GM21367 (cell line): ENCODE measurements around the gene CDC16.
A peak's percentile ranks its signal among the peaks of the same experiment; 100 is the strongest.
"Not testable (repeated sequence)": the region's sequence is repeated elsewhere in the genome, so short reads cannot be mapped to it uniquely, and the experiment has no call there.

Experiments
- ATAC-seq: cut with Tn5 transposase; IDR thresholded peaks from one replicate; pipeline ENCODE4 v1.9.1; 2021; ENCODE audit not compliant: unreplicated experiment

The CDC16 gene

DNA sequence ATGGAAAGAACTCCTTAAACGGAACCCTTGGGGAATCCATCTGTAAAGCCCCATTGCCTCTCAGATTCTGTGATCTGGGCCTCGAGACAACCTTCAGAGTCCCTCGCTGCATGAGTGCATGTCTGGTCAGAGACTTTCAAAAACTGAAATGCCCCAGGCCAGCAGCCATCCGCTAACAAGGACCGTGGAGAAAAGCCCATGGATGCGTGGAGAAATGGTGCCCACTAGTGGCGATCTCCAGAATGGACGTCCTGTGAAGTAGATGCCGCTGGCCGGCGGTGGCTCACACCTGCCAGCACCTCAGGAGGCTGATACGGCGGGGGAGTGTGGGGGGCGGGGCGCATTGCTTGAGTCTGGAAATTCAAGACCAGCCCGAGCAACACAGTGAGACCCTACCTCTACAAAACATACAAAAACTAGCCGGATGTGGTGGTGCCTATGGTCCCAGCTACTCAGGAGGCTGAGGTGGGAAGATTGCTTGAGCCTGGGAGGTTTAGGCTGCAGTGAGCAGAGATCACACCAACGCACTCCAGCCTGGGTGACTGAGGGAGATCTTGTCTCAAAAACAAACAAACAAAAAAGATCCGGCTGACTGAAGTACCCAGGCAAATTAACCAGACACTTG is 7.9 kb upstream of the CDC16 start:
- peak; percentile 70 for ATAC-seq

DNA sequence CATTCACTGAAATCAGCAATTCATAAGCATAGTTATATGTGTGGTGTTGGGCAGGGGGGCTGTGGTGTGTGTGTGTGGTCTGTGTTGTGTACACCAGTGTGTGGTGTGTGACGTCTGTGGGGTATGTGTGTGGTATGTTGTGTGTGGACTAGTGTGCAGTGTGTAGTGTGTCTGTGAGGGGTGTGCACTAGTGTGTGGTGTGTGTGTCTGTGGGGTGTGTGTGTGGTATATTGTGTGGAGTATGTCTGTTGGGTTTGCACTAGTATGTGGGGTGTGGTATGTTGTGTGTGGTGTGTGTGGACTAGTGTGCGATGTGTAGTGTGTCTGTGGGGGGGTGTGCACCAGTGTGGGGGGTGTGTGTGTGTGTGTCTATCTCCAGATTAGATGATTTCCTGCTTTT is 7.2 kb upstream of the CDC16 start:
- ATAC-seq, result no peak

- ATAC-seq, result no peak
Observed at GRCh38 chr13:114228176-114228575, 6.5 kb upstream of the CDC16 start.

- ATAC-seq, result no peak
Observed at GRCh38 chr13:114229506-114229905, 5.2 kb upstream of the CDC16 start.

DNA sequence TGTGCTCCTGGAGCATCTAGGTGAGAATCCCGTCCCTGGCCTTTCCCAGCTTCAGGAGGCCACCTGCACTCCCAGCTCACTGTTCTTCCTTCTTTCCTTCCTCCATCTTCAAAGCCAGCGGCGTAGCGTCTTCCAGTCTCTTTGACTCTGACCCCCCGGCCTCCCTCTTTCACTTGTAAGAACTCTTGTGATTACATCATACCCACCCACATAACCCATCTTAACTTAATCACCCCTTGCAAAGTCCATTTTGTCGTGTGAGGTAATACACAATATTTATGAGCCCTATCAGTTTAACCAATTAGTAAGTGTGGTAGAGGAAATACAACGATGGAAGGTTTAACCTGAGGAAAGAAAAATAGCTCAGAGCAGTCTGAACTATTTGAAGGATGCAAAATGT is 4.6 kb upstream of the CDC16 start:
- no peak for ATAC-seq

DNA sequence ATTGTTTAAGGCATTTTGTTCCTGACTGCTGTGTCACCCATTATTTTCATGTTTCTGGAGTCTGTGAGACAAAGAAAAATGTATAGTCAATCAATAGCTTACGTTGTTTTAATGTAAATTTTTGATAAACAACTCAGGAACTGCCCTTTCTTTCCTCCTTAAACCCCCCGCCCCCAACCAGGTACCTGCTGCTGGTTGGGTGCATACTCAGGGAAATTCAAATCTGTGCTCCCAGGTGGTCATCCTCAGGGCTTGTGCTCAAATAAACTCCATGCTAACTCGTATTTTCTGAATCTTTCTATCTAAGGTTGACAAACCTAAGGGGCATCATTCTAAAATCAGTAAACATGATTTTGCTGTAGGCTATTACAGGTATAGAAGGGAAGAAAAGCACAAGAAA is 4.1 kb upstream of the CDC16 start:
- no peak for ATAC-seq

GRCh38 chr13:114231886-114232285 is 2.8 kb upstream of the CDC16 start:
- ATAC-seq, result no peak

GRCh38 chr13:114234266-114234644 is 442 bp upstream of the CDC16 start:
- no peak for ATAC-seq

GRCh38 chr13:114235697-114236096 is 1.0 kb downstream of the CDC16 start:
- no peak for ATAC-seq

DNA sequence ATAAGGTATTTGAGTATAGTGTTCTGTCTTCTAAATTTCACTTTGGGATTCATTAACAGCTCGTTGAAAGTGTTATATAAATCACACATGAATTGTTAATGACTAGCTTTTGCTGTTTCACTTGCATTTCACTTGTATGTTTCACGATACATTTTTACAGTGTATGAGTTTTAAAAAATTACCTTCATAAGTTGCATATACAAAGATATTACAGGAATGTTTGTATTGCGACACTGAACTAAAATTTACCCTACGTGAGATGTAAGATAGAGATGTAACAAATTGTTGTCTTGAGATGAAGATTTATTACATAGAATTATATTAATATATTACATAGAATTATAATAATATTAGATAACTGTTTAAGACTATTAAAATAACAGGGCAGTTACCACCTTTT is 1.5 kb downstream of the CDC16 start:
- ATAC-seq, result no peak

DNA sequence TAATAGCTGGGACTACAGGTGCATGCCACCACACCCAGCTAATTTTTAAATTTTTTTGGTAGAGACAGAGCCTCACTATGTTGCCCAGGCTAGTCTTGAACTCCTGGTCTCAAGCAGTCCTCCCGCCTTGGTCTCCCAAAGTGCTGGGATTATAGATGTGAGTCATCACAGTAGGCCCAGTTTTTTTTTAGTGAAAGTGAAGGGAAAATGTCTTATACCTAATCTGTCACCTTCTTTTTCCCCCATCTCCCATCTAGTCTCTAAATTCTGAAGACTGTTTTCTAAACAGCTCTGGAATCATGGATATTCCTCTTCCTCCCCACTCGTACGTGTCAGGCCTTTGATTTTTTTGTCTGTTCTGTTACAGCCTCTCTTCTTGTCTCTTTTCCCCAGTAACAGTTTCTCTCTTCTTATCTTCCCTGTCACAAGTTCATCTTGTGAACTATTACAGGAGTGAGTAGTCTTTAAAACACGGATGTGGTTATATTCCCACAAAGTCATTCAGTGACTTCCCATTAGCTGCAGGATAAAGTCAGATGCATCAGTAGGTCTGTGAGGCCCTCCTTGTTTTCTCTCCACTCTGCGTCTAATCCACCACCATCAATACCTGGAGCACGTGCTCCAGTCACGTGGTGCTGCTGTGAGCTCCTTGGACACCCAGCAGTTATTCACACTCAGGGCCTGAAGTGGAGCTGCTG is 2.9 kb downstream of the CDC16 start:
- no peak for ATAC-seq

- no peak for ATAC-seq
Observed at GRCh38 chr13:114241918-114242317, 7.2 kb downstream of the CDC16 start.

- no peak for ATAC-seq
Observed at GRCh38 chr13:114243971-114244370, 9.3 kb downstream of the CDC16 start.

GRCh38 chr13:114244637-114245036 is 9.9 kb downstream of the CDC16 start:
- no peak for ATAC-seq

DNA sequence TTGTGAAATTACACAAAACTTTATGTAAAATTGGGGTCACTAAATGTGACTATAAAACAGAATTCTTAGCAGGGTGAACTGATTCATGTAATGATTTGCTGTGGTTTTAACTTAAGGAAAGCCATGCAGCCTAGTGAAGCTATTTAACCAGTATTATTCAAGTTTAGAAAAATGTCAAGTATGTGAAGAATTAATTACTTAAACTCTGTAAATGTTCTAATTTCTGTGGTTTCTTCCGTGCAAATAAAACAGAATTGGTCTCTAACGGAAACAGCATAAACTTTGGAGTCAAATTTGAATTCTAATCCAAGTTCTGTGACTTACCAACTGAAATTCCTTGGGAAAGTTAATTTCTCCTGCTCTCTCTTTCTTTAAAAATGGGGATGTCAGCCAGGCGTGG is 13.3 kb downstream of the CDC16 start:
- no peak for ATAC-seq

DNA sequence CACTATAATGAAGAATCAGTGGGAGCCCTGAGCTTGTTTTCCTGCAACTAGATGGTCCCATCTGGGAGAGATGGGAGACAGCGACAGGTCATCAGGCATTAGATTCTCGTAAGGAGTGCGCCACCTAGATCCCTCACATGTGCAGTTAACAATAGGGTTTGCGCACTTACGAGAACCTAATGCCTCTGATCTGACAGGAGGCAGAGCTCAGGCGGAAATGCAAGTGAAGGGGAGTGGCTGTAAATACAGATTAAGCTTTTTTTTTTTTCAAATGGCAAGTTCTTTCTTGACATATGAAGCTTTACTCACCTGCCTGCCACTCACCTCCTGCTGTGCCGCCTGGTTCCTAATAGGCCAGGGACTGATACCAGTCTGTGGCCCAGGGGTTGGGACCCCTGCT is 14.4 kb downstream of the CDC16 start:
- ATAC-seq, result no peak

DNA sequence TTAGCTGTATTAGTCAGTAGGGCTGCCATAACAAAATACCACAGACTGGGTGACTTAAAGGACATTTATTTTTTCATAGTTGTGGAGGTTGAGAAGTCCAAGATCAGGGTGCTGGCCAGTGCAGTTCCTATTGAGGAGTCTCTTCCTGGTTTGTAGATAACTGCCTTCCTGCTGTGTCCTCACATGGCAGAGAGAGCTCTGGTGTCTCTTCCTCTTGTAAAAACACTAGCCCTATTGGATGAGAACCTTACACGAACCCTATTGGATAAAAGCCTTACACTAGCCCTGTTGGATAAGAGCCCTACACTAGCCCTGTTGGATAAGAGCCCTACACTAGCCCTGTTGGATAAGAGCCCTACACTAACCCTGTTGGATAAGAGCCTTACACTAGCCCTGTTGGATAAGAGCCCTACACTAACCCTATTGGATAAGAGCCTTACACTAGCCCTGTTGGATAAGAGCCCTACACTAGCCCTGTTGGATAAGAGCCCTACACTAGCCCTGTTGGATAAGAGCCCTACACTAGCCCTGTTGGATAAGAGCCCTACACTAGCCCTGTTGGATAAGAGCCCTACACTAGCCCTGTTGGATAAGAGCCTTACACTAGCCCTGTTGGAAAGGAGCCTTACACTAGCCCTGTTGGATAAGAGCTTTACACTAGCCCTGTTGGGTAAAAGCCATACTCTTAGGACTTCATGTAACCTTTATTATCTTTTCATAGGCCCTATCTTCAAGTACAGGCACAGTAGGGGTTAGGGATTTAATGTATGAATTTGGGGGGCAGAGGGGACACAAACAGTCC is 17.1 kb downstream of the CDC16 start:
- not testable (repeated sequence) for ATAC-seq

GRCh38 chr13:114256547-114256946 is 21.9 kb downstream of the CDC16 start:
- no peak for ATAC-seq

DNA sequence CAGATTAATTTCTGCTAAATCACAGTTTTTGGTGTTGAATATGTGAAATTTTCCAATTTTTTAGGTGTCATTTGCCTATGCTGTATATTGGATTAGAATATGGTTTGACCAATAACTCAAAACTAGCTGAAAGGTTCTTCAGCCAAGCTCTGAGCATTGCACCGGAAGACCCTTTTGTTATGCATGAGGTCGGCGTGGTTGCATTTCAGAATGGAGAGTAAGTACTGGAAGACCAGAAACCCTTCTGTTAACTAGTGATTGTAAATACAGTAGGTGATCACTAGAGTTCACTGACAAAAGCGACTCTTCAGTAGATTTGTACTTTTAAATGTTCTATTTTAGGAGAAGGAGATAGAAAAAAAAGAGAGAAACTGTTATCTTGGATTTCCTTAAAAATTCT is 22.3 kb downstream of the CDC16 start:
- ATAC-seq, result no peak

GRCh38 chr13:114258589-114258988 is 23.9 kb downstream of the CDC16 start:
- ATAC-seq, result no peak

DNA sequence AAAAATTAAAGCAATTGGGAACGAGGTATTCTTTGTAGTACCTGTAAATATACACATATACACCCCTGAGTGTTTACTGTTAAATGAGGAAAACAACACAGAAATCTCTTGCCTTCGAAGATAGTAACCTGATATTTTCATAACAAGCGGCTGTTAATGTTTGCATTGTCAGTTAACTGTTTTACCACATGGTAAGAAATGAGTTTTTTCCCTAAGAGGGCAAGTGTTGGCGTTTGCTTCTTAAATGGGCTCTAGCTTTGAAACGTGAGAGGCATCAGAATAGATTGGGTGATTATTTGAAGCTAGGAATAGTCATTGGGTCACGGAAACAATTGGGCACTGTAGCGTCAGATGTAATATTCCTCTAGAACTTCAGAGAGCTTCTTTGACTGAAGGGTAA is 24.7 kb downstream of the CDC16 start:
- ATAC-seq, result no peak

DNA sequence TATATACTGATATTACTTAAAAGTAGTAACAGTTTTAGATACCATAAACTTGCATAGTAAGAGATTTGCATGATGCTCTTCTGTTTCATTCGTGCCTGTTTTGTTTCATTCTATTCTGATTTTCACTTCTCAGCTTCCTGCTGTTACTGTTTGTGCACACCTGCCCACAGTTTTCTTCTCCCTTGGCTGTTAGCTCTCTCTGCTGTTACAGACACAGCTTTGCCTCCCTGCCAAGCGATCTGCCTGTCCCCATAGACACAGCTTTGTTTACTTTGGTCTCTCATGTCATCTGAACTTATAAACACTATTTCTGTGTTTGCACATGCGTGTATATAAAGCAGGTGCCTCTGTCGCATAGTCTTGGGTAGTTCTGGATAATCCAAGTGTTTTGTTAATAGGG is 25.3 kb downstream of the CDC16 start:
- no peak for ATAC-seq
